Glomerular visceral epithelial cell (primary cell): ENCODE results near the gene NET1.
"Not testable (repeated sequence)": the region's sequence is repeated elsewhere in the genome, so short reads cannot be mapped to it uniquely, and the experiment has no call there.

Experiments
- DNase-seq: peaks from one replicate; pipeline ENCODE4 v3.0.0-alpha.2; 2016; ENCODE audit errors: extremely low spot score

Gene NET1

DNA sequence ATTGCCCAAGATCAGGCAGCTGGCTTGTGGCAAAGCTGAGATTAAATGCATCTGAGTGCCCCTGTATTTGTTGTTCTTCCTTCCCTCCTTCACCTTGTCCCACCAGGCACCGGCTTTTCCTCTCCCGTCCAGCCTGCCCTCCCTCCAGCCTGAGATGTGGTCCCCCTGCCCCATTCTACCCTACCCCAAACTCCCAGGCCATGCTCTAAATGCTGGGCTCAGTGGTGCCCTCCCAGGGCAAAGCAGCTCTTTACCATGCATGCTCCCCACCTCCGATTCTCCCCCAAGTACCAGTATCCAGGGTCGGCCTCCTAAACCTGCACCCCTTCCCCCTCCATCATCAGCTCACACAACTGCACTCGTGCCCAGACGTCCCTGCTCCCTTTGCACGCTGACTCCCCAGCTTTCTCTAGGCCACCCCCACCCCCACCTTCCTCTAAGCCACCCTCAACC, 50.5 kb downstream of the NET1 start:
- DNase-seq = no peak

DNA sequence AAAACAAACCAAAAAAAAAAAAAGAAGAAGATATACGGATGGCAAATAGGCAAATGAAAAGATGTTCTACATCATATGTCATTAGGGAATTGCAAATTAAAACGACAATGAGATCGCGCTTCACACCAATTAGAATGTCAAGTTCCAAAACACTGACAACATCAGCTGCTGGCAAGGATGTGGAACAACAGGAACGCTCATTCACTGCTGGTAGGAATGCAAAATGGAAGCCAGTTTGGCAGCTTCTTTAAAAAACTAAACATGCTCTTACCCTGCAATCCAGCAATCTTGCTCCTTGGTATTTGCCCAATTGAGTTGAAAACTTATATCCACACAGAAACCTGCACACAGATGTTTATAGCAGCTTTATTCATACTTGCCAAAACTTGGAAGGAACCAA, 52.2 kb downstream of the NET1 start:
- DNase-seq = no peak

DNA sequence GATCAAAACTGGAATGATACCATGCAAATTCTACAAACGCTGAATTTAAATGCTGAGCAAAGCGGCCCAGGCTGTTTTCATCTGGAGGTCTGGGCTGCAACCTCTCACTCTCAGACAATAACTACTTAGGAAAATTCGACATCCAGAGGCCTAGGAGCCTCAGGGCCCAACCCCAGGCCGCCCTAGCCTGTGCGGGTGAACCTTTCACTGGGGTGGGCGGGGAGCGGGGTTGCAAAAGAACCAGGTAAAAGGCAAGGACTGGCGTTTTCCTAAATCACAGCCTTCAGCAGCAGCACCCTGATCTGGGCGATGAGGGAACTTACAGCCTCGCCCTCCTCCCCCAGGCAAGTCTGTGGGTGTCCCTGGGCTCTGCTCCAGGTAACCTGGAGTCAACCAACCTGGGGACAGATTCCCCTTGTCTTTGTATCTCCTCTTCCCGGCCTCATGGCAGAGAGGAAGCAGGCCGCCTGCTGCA, 53.7 kb downstream of the NET1 start:
- no peak for DNase-seq

DNA sequence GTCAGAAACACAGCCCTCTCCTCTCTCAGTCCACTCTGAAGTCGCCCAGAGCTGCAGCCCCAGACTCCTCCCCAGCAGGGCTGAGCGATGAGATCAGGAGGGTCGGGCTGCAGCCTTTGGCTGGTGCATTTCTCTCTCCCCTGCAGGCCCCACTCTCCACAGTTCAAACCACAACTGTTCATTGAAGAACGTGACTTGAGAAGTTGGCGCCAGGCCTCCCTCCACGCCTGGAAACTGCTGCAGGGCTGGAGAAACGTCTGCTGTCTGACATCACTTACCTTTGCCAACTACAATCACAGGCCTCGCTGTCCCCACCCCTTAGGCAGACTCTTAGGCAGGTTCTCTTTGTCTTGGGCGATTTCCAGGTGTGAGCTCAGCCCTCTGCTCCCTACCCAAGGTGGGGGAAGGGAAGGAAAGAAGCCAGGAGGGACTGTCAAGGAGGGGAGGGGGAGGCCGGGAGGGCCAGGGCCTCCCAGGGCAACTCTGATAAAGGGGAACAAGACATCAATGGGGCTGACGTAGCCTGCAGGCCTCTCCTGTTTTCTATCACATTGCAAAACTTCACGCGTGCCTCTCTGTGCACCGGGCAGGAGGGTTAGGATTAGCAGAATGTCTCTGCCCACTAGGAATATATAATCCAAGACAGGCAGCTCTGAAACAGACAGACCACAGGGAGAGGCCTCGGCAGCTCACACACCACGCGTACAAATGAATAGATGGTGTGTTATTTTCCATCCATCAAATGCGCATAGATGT, 54.3 kb downstream of the NET1 start:
- peak; percentile 75 for DNase-seq

DNA sequence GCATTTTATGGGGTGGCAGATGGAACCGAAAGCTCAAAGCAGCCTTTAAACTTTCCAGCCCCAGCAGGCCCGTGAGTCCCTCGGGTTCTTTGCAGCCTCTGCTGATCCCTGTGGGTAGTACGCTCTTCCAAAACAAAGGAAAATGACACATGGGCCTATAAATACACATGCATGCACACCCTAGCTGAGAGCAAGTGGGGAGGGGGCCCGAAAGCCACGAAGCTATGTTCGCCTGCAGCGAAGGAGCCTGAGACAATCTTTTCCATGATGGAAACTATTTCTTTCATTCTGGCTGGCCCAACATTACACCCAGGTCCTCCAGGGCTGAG, 54.8 kb downstream of the NET1 start:
- DNase-seq = no peak

DNA sequence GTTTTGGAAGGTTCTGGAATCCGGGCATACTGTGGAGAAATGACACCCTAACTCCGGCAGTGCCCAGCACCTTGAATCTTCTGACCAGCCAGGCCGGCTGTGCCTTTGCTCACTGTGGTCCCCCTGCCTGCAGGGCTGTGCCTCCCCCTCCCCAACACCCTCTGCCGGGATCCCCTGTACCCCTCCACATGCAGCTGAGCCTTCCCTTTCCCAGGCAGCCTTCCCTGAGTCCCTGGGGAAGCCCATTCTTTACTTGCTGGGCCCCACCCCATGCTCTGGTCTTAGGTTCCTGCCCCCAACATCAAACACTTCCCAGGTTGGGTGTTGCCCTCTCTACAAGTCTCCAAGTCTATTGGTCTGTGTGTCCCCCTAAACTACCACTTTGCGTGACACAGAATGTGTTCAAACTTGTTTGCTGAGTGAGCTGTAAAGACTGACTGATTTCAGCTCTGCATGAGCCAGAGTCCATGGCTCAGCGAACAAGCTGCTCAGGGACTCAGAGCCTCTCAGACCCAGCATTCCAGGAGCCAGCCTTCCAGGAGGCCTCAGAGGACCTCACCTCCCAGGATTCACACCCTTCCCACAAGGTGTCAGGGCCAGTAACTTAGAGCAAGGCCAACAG, 55.4 kb downstream of the NET1 start:
- peak; percentile 49 for DNase-seq

DNA sequence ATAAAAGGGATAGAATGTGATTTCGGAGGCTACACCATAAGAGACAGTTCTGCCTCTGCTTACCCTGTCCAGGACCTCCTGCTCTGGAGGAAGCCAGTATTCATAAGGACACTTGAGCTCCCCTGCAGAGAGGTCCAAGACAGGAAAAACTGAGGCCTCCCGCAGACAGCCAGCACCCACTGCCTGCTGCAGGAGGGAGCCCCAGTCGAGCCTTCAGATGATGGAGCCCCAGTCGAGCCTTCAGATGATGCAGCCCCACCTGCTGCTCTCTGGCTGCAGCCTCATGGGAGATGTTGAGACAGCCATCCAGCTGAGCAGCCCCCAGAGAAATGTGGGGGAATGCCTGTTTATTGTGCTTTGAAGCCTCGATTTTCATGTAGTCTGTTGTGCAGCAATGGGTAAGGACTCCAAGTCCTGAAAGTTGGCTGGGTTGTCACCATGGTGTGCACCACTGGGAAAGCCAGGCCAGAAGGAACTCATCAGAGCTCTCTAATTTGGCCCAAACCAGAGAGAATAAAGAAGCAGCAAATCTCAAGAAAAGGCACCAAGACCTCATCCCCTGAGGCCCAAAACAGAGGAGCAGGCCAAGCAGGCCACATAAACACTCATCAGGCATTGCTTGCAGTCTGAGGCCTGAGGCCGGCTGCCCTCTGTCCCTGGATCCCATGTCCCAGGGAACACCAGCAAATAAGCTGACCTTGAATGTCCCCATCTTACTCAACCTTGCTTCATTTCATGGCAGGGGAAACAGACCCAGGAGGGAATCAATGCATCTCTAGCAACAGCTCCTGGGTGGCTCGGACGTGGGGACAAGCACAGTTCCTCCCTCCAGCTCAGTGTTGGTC, 56.1 kb downstream of the NET1 start:
- no peak for DNase-seq

DNA sequence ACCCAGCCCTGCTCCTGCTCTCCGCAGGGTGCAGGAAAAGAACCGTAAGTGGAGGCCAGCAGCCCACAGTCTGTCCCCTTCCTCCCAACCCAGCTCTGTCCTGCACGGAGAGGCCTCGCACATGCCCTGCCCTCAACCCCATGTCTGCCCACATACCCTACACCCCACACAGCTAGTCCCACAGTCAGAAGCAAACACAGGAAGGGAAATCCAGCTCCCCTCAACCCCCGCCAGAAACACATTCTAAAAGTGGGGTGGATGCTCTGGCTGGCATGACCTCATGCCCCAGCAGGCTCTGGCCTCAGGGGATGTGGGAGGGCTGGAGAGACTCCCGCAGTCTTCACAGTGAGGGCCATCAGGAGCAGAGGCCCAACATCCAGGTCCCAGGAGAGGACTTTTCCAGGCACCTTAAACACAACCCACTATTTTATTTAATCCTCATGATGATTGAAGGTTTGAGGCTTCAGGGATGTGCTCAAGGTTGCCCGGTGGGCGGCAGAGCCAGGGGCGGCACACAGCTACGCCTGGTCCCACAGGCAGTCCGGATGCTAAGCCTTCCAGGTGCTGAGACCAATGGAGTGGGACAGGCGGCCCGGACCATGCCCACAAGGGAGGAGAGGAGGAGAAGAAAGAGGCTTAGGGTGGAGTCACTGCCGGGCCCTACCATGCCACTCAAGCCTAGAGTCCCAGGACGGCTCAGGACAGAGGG, 57.1 kb downstream of the NET1 start:
- no peak for DNase-seq

DNA sequence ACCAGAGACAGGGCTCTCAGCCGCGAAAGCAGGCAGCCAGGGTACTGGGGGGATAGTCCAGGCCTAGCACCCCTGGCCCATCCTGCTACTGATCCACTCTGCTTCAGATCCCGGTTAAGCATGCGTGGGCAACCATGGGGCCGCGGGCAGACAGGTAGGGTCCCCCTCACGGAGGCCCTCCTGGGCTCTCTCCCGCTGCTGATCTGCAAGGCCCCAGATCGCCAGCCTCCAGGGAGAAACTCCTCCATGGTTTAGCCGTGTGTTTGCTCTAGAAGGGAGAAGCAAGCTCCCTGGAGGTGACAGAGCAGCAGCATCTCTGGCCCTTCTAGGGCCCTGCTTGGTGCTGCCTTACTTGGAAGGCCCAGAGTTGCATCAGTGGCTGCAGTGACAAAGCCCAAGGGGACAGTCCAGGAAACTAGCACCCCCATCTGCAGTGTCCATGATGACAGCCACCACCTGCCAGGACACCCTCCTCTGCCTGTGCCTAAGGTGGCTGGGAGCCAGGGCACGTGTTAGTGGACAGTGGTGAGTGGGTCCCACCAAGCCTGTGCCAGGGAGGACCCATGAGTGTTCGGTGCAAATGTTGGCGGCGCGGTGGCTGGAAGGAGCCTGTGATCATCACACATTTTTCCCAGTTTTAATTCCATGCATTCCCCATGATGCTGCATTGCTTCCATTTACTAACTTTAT, 57.9 kb downstream of the NET1 start:
- no peak for DNase-seq

DNA sequence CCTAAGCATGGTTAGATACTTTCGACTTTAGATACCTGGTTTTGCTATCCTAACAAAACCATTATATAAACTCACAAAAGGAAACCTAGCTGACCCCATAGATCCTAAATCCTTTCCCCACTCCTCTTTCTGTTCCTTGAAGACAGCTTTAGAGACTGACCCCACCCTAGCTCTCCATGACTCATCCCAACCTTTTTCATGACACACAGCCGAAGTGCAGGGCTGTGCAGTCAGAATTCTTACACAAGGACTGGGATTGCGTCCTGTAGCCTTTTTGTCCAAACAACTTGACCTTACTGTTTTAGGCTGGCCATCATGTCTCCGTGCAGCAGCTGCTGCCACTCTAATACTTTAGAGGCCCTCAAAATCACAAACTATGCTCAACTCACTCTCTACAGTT, 62.3 kb downstream of the NET1 start:
- DNase-seq = not testable (repeated sequence)

DNA sequence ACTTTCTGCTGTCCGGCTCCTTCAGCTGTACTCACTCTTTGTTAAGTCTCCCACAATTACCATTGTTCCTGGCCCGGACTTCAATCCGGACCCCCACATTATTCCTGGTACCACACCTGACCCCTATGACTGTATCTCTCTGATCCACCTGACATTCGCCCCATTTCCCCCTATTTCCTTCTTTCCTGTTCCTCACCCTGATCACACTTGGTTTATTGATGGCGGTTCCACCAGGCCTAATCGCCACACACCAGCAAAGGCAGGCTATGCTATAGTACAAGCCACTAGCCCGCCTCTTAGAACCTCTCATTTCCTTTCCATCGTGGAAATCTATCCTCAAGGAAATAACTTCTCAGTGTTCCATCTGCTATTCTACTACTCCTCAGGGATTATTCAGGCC, 62.7 kb downstream of the NET1 start:
- not testable (repeated sequence) for DNase-seq

DNA sequence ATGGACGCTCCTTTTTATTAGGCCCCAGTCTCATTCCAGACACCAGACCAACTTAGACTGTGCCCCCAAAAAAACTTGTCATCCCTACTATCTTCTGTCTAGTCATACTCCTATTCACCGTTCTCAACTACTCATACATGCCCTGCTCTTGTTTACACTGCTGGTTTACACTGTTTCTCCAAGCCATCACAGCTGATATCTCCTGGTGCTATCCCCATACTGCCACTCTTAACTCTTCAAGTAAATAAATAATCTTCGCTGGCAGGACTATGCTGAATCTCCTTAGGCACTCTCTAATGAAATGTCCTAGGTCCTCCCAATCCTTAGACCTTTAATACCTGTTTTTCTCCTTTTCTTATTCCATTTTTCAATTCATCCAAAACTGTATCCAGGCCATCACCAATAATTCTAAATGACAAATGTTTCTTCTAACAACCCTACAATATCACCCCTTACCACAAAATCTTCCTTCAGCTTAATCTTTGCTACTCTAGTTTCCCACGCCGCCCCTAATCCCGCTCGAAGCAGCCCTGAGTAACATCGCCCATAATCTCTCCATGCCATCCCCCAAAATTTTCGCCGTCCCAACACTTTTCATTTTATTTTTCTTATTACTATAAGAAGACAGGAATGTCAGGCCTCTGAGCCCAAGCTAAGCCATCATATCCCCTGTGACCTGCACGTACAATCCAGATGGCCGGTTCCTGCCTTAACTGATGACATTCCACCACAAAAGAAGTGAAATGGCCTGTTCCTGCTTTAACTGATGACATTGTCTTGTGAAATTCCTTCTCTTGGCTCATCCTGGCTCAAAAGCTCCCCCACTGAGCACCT, 63.8 kb downstream of the NET1 start:
- not testable (repeated sequence) for DNase-seq

DNA sequence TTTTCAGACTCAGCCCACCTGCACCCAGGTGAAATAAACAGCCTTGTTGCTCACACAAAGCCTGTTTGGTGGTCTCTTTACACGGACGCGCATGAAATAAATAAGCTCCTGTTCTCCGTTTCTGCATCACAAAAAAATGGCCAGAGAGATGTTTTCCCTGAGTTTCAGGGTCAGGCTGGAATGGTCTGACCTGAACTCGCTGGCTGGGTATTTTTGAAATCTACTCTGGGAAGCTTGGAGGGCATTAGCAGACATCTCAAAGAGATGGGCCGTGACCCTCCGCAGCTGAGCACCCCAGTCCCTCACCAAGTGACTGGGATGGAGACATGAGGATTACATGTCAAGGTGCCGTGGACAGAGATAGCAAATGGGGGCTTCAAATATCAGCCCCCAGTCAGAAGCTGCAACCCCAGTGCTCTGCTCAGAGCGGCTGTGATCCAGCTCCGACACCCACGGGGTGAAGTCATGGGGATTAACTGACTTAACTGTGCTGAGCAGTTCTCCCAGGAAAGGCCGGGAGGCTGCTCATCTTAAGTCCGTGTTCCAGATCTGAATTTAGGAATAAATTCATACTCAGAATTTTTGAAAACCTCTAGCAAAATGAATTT, 64.7 kb downstream of the NET1 start:
- no peak for DNase-seq

DNA sequence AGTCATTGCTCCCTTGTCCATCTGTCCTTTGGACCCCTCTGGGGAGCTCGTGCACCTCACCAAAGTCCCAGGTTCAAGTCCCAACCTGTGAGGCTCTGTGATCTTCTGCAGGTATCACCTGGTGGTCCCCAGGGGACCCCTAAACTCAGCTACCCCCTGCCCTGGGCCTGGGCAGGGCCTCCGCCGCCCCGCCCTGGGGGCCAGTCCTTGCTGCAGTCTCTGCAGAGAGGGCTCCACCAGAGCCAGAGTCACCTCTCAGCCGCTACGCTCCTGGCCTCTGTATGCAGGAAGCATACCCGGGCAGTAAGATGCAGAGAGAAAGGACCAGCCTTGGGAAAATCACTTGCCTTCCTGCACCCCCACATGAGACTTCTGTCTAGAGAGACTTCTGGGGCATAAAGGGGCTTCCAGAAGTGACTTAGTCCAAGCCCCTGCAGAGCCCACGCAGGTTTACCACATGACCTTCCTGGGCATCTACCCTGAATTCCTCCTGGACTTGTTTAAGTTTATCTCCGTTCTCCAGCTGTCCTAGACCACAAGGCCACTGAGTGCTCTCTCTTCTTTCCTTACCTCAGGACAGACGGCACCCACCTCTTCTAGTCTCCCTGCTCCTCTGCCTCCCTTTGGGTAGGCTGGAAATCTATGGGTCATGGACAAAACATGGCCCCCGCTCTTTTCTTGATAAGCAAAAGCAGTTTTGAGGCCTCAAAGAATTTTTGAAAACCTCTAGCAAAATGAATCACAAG, 65.8 kb downstream of the NET1 start:
- DNase-seq = no peak

DNA sequence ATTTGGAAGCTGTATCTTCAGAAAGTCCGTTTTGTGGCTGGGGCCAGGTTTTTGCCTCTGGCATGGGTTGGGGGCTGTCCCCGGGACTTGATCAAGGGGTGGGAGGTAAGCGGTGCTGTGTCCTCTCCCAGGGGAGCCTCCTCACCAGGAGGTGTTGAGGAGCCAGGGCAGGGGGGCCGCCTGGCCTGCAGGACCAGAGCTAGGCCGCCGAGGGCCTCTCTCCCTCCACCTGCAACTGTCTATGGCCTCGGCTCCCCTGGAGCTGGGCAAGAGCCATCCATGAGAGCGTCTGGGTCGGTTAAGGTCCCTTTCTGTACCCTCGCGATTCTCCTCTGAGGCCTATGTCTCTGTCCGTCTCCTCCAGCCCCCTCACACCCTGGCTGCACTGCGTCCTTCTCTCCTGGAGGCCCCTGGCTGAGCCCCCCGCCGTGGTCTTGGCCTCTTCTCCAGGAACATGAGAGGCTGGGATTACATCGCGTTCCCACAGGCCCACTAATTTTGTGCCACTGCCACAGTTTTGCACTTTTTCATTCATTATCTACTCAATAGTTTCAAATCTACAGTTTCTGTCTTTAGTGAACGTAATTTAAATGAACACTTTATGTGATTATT, 66.4 kb downstream of the NET1 start:
- no peak for DNase-seq

DNA sequence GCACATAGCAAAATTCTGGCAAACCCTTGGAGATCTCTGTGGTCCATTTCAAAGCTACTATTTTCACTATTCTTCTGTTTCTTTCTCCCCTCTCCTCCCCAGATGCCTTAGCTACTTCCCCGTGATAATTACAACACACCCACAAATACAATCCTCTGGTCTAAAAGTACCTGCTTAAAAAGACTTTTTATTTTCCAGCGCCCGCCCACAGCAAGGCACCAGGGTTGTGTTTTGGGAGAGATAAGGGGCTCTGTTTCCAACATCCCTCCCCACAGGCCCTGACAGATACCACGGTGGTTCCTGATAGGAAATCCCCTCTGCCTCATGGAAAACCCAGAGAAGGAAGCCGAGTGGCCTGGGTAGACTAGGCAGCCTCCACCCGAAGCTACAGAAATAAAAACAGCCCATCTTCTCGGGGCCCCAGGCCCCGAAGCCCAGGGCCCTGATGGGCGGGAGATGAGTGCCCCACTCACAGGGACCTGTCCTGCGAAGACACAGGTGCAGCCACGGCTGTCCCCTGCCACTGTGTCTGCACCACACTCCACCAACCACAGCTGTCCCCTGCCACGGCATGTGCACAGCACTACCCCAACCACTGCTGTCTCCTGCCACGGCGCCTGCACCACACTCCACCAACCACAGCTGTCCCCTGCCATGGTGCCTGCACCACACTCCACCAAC, 67.3 kb downstream of the NET1 start:
- no peak for DNase-seq

DNA sequence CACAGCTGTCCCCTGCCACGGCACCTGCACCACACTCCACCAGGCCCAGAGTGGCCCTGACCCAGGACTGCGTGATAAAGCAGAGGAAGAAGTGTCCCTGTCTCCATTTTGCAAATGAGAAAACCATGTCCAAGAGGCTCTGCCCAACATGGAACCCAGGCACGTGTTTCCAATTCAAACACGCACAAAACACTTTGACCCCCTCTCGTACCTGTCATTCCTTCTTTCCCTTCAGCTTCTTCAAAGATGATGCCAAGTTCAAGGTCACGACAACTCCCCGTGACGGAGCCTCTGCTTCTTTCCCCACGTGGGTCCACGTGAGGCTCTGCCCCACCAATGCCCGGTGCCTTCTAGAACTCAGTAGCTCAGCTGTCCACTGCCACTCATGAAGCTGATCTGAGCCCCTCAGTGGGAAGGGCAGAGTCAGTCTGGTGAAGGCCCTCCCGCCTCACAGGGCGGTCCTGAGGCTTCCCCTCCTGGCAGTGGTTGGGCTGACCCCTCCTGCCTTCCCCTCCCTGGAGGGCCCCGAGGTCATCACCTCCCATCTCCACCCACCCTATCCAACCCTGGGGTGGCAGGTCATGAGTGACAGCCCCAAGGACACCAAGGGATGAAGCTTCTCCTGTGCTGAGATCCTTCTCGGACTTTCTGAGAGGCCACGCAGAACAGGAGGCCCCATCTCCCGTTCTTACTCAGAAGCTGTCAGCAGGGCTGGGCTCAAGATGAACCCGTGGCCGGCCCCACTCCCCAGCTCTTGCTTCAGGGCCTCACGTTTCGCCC, 68.0 kb downstream of the NET1 start:
- DNase-seq = no peak

DNA sequence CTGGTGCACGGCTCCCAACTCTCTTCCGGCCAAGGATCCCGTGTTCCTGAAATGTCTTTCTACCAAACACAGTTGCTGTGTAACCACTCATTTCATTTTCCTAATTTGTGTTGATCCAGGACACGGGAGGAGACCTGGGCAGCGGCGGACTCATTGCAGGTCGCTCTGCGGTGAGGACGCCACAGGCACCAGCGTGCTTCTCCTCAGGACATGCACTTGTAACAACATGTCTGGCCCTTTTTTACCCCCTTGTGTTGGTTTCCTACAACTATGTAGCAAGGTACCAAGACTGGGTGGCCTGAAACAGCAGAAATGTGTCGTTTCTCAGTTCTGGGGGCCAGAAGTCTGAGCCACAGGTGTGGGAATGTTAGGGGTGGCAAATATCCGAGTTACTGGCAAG, 68.8 kb downstream of the NET1 start:
- no peak for DNase-seq
